ENCODE data around the gene RNPS1. TPM values are rescaled to one million over a fixed set of nuclear protein-coding genes. Genes with fewer than 3 reads are reported as not detected.
A peak's percentile ranks its signal among the peaks of the same experiment; 100 is the strongest.

RNPS1 gene
- total and polyA plus RNA-seq, 2 donors (not counting 1 experiment from before 2014, with no cell fraction given): 38.1 to 115 TPM

GRCh38 chr16:2216330-2216729 is 51.6 kb downstream of the RNPS1 start:
- peaks cover 7% of the 10 kb centered on the region for H3K4me1 ChIP-seq (ENCODE audit: control insufficient read depth, extremely low read depth, insufficient read depth, low read length)
- no peak overlapping the region for H3K4me2 ChIP-seq (ENCODE audit: extremely low read depth, insufficient read depth, low read length)
- H3K79me2 ChIP-seq (ENCODE audit: control insufficient read depth, insufficient read depth, low read length): peaks cover 18% of the 10 kb centered on the region
- H3K9me3 ChIP-seq (ENCODE audit: control insufficient read depth, insufficient read depth, low read depth, low read length): no peaks in the 10 kb centered on the region
- peaks cover 2% of the 10 kb centered on the region for H3K36me3 ChIP-seq (ENCODE audit: control insufficient read depth, insufficient read depth, low read length)
- no peak overlapping the region for H3K4me3 ChIP-seq (replicated peaks in 1 of 4; ENCODE audit: control extremely low read depth in 1 of 4, insufficient read depth in 1 of 4, low read depth in 3 of 4, low read length in 4 of 4)
- no peak overlapping the region for H3K9ac ChIP-seq (ENCODE audit: insufficient read depth, low read length)
- no peaks in the 10 kb centered on the region for H4K20me1 ChIP-seq (ENCODE audit: control insufficient read depth, extremely low read depth, insufficient read depth, low read length)
- no peaks in the 10 kb centered on the region for H3K27me3 ChIP-seq (ENCODE audit: control insufficient read depth, insufficient read depth, low read length)
- DNase-seq (ENCODE audit: low read depth in 2 of 2): no peak
- TF ChIP-seq CTCF (conservative IDR thresholded peaks at IDR 0.05 in 1 of 2, IDR thresholded peaks at IDR 0.05 in 1 of 2; ENCODE audit: low read depth in 1 of 2, low read length in 2 of 2): no peak
- TF ChIP-seq EZH2 (IDR thresholded peaks at IDR 0.05; ENCODE audit: low read length, missing control alignments): no peak
- H3K27ac ChIP-seq (ENCODE audit: insufficient read depth, low read length): no peak overlapping the region
- no peak overlapping the region for H2AFZ ChIP-seq (ENCODE audit: low read length)

- TF ChIP-seq CTCF (conservative IDR thresholded peaks at IDR 0.05 in 1 of 2, IDR thresholded peaks at IDR 0.05 in 1 of 2; ENCODE audit: low read depth in 1 of 2, low read length in 2 of 2) (no peak), EZH2 (IDR thresholded peaks at IDR 0.05; ENCODE audit: low read length, missing control alignments) (no peak)
- Histone ChIP-seq H3K9me3 (ENCODE audit: control insufficient read depth, insufficient read depth, low read depth, low read length) (no peaks in the 10 kb centered on the region), H3K79me2 (ENCODE audit: control insufficient read depth, insufficient read depth, low read length) (peaks cover 18% of the 10 kb centered on the region), H4K20me1 (ENCODE audit: control insufficient read depth, extremely low read depth, insufficient read depth, low read length) (no peaks in the 10 kb centered on the region), H3K4me3 (replicated peaks in 1 of 4; ENCODE audit: control extremely low read depth in 1 of 4, insufficient read depth in 1 of 4, low read depth in 3 of 4, low read length in 4 of 4) (peak within 1 kb of the TSS; percentile 76 to 86 (median 80)), H3K27ac (ENCODE audit: insufficient read depth, low read length) (peak within 1 kb of the TSS; percentile 98), H3K36me3 (ENCODE audit: control insufficient read depth, insufficient read depth, low read length) (peaks cover 5% of the 10 kb centered on the region), H3K9ac (ENCODE audit: insufficient read depth, low read length) (peak within 1 kb of the TSS; percentile 84), H3K4me1 (ENCODE audit: control insufficient read depth, extremely low read depth, insufficient read depth, low read length) (peaks cover 7% of the 10 kb centered on the region), H2AFZ (ENCODE audit: low read length) (peak within 1 kb of the TSS; percentile 96), H3K27me3 (ENCODE audit: control insufficient read depth, insufficient read depth, low read length) (no peaks in the 10 kb centered on the region), H3K4me2 (ENCODE audit: extremely low read depth, insufficient read depth, low read length) (peak within 1 kb of the TSS; percentile 99)
- no peak for DNase-seq (ENCODE audit: low read depth in 2 of 2)
Measured at GRCh38 chr16:2214719-2214968, 53.3 kb downstream of the RNPS1 start, which contains the start of gene PGP. PGP (minus strand) TSS chr16:2214840; CDS start chr16:2214777, 63 bp downstream.

DNA sequence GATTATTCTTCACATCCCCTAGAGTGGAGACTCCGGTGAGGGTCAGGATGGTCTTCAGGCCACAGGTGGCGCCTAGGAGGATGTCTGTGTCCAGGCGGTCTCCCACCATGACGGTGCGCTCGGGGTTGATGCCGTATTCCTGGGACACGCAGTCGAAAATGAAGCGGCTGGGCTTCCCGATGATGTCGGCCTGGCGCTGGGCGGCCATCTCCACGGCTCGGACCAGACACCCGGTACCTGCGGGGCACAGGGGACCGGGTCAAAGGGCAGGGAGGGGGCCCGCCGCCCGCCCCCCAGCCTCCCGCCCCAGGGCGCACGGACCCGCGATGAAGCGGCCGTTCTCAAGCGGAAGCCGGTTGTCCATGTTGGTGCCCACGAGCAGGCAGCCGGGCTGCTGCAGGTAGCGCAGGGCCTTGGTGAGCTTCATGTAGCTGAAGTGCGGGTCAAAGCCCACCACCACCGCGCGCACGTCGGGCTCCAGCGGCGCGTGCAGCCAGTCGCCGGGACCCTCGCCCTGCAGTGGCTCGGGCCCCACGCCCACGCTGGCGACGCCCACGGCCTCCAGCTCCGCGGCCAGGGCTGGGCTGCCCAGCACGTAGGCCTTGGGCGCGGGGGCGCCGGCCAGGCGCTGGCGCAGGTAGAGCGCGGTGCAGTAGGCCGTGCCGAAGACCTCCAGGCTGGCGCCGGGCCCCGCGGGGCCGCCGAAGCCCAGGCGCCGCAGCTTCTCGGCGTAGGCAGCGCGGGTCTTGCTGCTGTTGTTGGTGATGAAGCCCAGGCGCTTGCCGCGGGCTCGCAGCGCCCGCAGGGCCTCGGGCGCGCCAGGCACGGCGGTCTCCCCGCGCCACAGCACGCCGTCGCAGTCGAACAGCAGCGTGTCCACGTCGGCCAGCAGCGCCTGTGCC is 53.9 kb downstream of the RNPS1 start:
- peak overlapping the region; percentile 52 to 73 (median 66) for H3K4me3 ChIP-seq (replicated peaks in 1 of 4; ENCODE audit: control extremely low read depth in 1 of 4, insufficient read depth in 1 of 4, low read depth in 3 of 4, low read length in 4 of 4)
- H4K20me1 ChIP-seq (ENCODE audit: control insufficient read depth, extremely low read depth, insufficient read depth, low read length): no peaks in the 10 kb centered on the region
- TF ChIP-seq EZH2 (IDR thresholded peaks at IDR 0.05; ENCODE audit: low read length, missing control alignments): no peak
- peaks cover 7% of the 10 kb centered on the region for H3K4me1 ChIP-seq (ENCODE audit: control insufficient read depth, extremely low read depth, insufficient read depth, low read length)
- no peaks in the 10 kb centered on the region for H3K9me3 ChIP-seq (ENCODE audit: control insufficient read depth, insufficient read depth, low read depth, low read length)
- peak overlapping the region; percentile 77 for H3K4me2 ChIP-seq (ENCODE audit: extremely low read depth, insufficient read depth, low read length)
- no peaks in the 10 kb centered on the region for H3K27me3 ChIP-seq (ENCODE audit: control insufficient read depth, insufficient read depth, low read length)
- H3K9ac ChIP-seq (ENCODE audit: insufficient read depth, low read length): peak overlapping the region; percentile 75
- peak overlapping the region; percentile 69 for H3K27ac ChIP-seq (ENCODE audit: insufficient read depth, low read length)
- peak overlapping the region; percentile 81 for H2AFZ ChIP-seq (ENCODE audit: low read length)
- DNase-seq (ENCODE audit: low read depth in 2 of 2): no peak
- H3K79me2 ChIP-seq (ENCODE audit: control insufficient read depth, insufficient read depth, low read length): peaks cover 18% of the 10 kb centered on the region
- peaks cover 9% of the 10 kb centered on the region for H3K36me3 ChIP-seq (ENCODE audit: control insufficient read depth, insufficient read depth, low read length)

All from fibroblast of lung (primary cell).